HCT116 (cell line): ENCODE results near the gene IGSF11. TPM values are rescaled to one million over a fixed set of nuclear protein-coding genes. Genes with fewer than 3 reads are reported as not detected.

Experiments used
- ATAC-seq: fragments of 200-7000 bp; cut with Tn5 transposase; 2 replicates; pipeline ENCODE4 v1.9.1; 2020; ENCODE audit warnings: mild to moderate bottlenecking, moderate library complexity
- BruUV-seq: library from RNA; stranded (reverse); fragments of 400-500 nt; replicated peaks from 2 replicates; lab custom pipeline; 2021; lab: Mats Ljungman, UMichigan
- CTCF ChIA-PET: fragments of 300-600 bp; sonication (Branson Sonifier 250); formaldehyde crosslinking; loops from one replicate; lab custom pipeline; 2021; ENCODE audit warnings: antibody characterized with exemption; lab: Charles Lee
- POLR2A ChIA-PET: fragments of 300-600, 350-600 bp; sonication (Branson Sonifier 250); formaldehyde crosslinking; loops from one replicate; lab custom pipeline; 2021; ENCODE audit warnings: antibody characterized with exemption; lab: Charles Lee
- RAD21 ChIA-PET, 2 experiments: fragments of 300-600 bp; sonication (Branson Sonifier 250); formaldehyde crosslinking; loops; one replicate each; lab custom pipeline; 2023; ENCODE audit warnings: low total read pairs in 2 of 2; ENCODE audit not compliant: uncharacterized antibody in 2 of 2, unreplicated experiment in 2 of 2, low non-redundant PET in 1 of 2; lab: Charles Lee
- DNase-seq: peaks from one replicate; pipeline ENCODE4 v3.0.0-alpha.2; 2010; ENCODE audit warnings: low read depth, low spot score
- H2AFZ ChIP-seq: fragments of 200-600 bp; shearing (Covaris generic), sonication (generic); 2 replicates; pipeline ENCODE4 v1.6.1; 2017; ENCODE audit warnings: low read depth, mixed run types, mixed read lengths, antibody characterized with exemption, low read length; ENCODE audit not compliant: poor library complexity, severe bottlenecking
- H3K27ac ChIP-seq: 2 replicates; pipeline ENCODE4 v1.5.1; 2012; ENCODE audit warnings: low read depth, low read length
- H3K27me3 ChIP-seq: fragments of 200-600 bp; sonication (generic); 2 replicates; pipeline ENCODE4 v1.6.1; 2016; ENCODE audit warnings: mixed run types, low read length, mixed read lengths; ENCODE audit not compliant: insufficient read depth
- H3K36me3 ChIP-seq, 2 experiments: fragments of 200-500 bp in 1 of 2; fragments of 200-600 bp in 1 of 2; sonication (Bioruptor generic) in 1 of 2; sonication (generic) in 1 of 2; 2 replicates each; pipeline versions ENCODE4 v1.5.1 to v1.6.1; 2014 to 2016; ENCODE audit warnings: low read length in 2 of 2, inconsistent platforms in 1 of 2, mixed read lengths in 1 of 2, mixed run types in 1 of 2; ENCODE audit not compliant: insufficient read depth in 2 of 2, control insufficient read depth in 1 of 2
- H3K4me1 ChIP-seq, 2 experiments: fragments of 200-600 bp in 1 of 2; sonication (generic) in 1 of 2; 2 replicates each; pipeline versions ENCODE4 v1.5.1 to v1.6.1; 2012 to 2017; ENCODE audit warnings: low read length in 2 of 2, inconsistent platforms in 1 of 2, mild to moderate bottlenecking in 1 of 2, mixed read lengths in 1 of 2, mixed run types in 1 of 2, moderate library complexity in 1 of 2; ENCODE audit not compliant: insufficient read depth in 2 of 2, control insufficient read depth in 1 of 2
- H3K4me2 ChIP-seq: fragments of 200-600 bp; sonication (generic); 2 replicates; pipeline ENCODE4 v1.6.1; 2017; ENCODE audit warnings: mixed run types, low read length, mixed read lengths
- H3K4me3 ChIP-seq, 2 experiments: fragments of 200-600 bp in 1 of 2; sonication (generic) in 1 of 2; replicated peaks in 1 of 2; 2 replicates each; pipeline ENCODE4 v1.5.1; 2011 to 2016; ENCODE audit warnings: low read length in 2 of 2, control low read depth in 1 of 2, low read depth in 1 of 2, mild to moderate bottlenecking in 1 of 2, mixed read lengths in 1 of 2, mixed run types in 1 of 2
- H3K79me2 ChIP-seq: fragments of 200-600 bp; sonication (generic); 2 replicates; pipeline ENCODE4 v1.6.1; 2017; ENCODE audit warnings: mild to moderate bottlenecking, mixed run types, low read length, moderate library complexity, mixed read lengths; ENCODE audit not compliant: insufficient read depth
- H3K9ac ChIP-seq: fragments of 200-600 bp; sonication (generic); 2 replicates; pipeline ENCODE4 v1.6.1; 2016; ENCODE audit warnings: low read length, mixed read lengths
- H3K9me2 ChIP-seq: fragments of 200-600 bp; sonication (generic), shearing (Covaris generic); 2 replicates; pipeline ENCODE4 v1.6.1; 2017; ENCODE audit warnings: mixed run types, mild to moderate bottlenecking, moderate library complexity; ENCODE audit not compliant: insufficient read depth
- H3K9me3 ChIP-seq, 2 experiments: fragments of 200-500 bp in 1 of 2; fragments of 200-600 bp in 1 of 2; sonication (Bioruptor generic) in 1 of 2; sonication (generic) in 1 of 2; 2 replicates each; pipeline ENCODE4 v1.6.1; 2014 to 2017; ENCODE audit warnings: low read length in 2 of 2, mixed read lengths in 2 of 2, inconsistent platforms in 1 of 2, low read depth in 1 of 2, mild to moderate bottlenecking in 1 of 2, mixed run types in 1 of 2, moderate library complexity in 1 of 2; ENCODE audit not compliant: control insufficient read depth in 1 of 2, insufficient read depth in 1 of 2
- H4K20me1 ChIP-seq: fragments of 200-600 bp; sonication (generic), shearing (Covaris generic); 2 replicates; pipeline ENCODE4 v1.6.1; 2017; ENCODE audit warnings: mixed run types, mild to moderate bottlenecking, moderate library complexity; ENCODE audit not compliant: insufficient read depth
- CBX3 ChIP-seq: IDR thresholded peaks from 2 replicates; pipeline ENCODE4 v1.6.1; 2012; ENCODE audit warnings: low read depth
- CEBPB ChIP-seq: IDR thresholded peaks from 2 replicates; pipeline ENCODE4 v1.6.1; 2012; ENCODE audit warnings: low read depth
- ELF1 ChIP-seq: IDR thresholded peaks from 2 replicates; pipeline ENCODE4 v1.6.1; 2012; ENCODE audit warnings: low read depth, borderline replicate concordance
- EZH2 ChIP-seq: fragments of 200-600 bp; sonication (generic); IDR thresholded peaks from 2 replicates; pipeline ENCODE4 v1.6.1; 2017; ENCODE audit warnings: antibody characterized with exemption, mixed run types
- EZH2phosphoT487 ChIP-seq: fragments of 200-600 bp; IDR thresholded peaks from 2 replicates; pipeline ENCODE4 v1.6.1; 2018; ENCODE audit warnings: antibody characterized with exemption, borderline replicate concordance
- JUND ChIP-seq: IDR thresholded peaks from 2 replicates; pipeline ENCODE4 v1.6.1; 2012
- MAX ChIP-seq: IDR thresholded peaks from 2 replicates; pipeline ENCODE4 v1.6.1; 2012
- POLR2A ChIP-seq: IDR thresholded peaks from 2 replicates; pipeline ENCODE4 v1.7.0; 2011; ENCODE audit warnings: borderline replicate concordance; ENCODE audit not compliant: insufficient read depth, insufficient read length; ENCODE audit errors: extremely low read depth
- POLR2AphosphoS5 ChIP-seq: IDR thresholded peaks from 2 replicates; pipeline ENCODE4 v1.6.1; 2011; ENCODE audit warnings: mild to moderate bottlenecking, low read depth, low read length, moderate library complexity
- SP1 ChIP-seq: IDR thresholded peaks from 2 replicates; pipeline ENCODE4 v1.6.1; 2012; ENCODE audit warnings: low read depth
- SRF ChIP-seq: IDR thresholded peaks from 2 replicates; pipeline ENCODE4 v1.6.1; 2012; ENCODE audit warnings: low read depth
- TCF7L2 ChIP-seq: IDR thresholded peaks from 2 replicates; pipeline ENCODE4 v1.7.0; 2011; ENCODE audit warnings: borderline replicate concordance, inconsistent platforms; ENCODE audit not compliant: insufficient read depth, insufficient read length; ENCODE audit errors: extremely low read depth
- YY1 ChIP-seq: IDR thresholded peaks from 2 replicates; pipeline ENCODE4 v1.6.1; 2011; ENCODE audit warnings: low read length, low read depth, moderate library complexity, mild to moderate bottlenecking; ENCODE audit not compliant: insufficient replicate concordance; ENCODE audit errors: extremely low read depth
- ZFX ChIP-seq: fragments of 450-650 bp; IDR thresholded peaks from 2 replicates; pipeline ENCODE4 v1.6.1; 2017
- intact Hi-C: fragments of 100-400 bp; cut with micrococcal nuclease; formaldehyde crosslinking; loops from 2 replicates; pipeline ENCODE4 v1.10.0; 2022
- total RNA-seq: library from RNA; stranded (reverse); gene quantifications from one replicate; pipeline ENCODE4 v1.2.1, GENCODE V29; 2021; ENCODE audit not compliant: unreplicated experiment
- TF ChIP-seq, protein P1 (sequence below): IDR thresholded peaks from 2 replicates; pipeline ENCODE4 v1.6.1; 2012
- TF ChIP-seq, protein P2 (sequence below), 3 experiments: fragments of 200-600 bp in 1 of 3; sonication (generic) in 1 of 3; IDR thresholded peaks in 2 of 3; conservative IDR thresholded peaks in 1 of 3; 2 replicates each; pipeline ENCODE4 v1.5.1; 2012 to 2017; ENCODE audit warnings: low read depth in 2 of 3, low read length in 2 of 3, antibody characterized with exemption in 1 of 3, borderline replicate concordance in 1 of 3, control low read depth in 1 of 3, mild to moderate bottlenecking in 1 of 3, mixed read lengths in 1 of 3, mixed run types in 1 of 3, moderate library complexity in 1 of 3; ENCODE audit not compliant: insufficient read depth in 1 of 3
- TF ChIP-seq, protein P3 (sequence below): IDR thresholded peaks from 2 replicates; pipeline ENCODE4 v1.6.1; 2012; ENCODE audit warnings: low read depth

The IGSF11 gene
- total RNA-seq, 1 experiment from 2014 or later = not detected

DNA sequence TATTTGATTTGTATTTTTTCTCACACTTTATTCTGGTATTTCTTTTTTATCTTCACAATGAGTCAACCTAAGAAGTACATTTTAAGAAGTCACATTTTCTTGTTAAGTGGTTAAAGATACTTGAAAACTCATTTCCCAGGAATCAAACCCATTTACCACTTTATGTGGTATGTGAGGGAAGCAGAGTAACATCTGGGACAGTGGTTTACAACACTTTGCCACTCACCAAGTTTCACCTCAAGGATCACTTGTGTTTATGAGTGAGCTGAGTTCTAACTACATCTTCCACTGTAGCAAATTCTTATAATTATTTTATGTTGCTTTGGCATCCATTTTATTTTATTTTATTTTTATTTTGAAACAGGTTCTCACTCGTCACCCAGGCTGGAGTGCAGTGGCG is 53.8 kb downstream of the IGSF11 start:
- BruUV-seq = no TSS peak
- H3K4me3 ChIP-seq = no peak overlapping the region
- no peaks in the 10 kb centered on the region for H3K36me3 ChIP-seq
- no peak overlapping the region for H3K27ac ChIP-seq
- H3K9me3 ChIP-seq = no peaks in the 10 kb centered on the region
- H3K4me1 ChIP-seq = no peaks in the 10 kb centered on the region
- ChIA-PET RAD21 (no interaction called here), CTCF (no interaction called here), POLR2A (no interaction called here)
- H3K27me3 ChIP-seq = peaks cover 86% of the 10 kb centered on the region
- DNase-seq = no peak
- no peak for ATAC-seq
- intact Hi-C loops = no loop called here
- no peaks in the 10 kb centered on the region for H3K79me2 ChIP-seq
- no peaks in the 10 kb centered on the region for H4K20me1 ChIP-seq
- no peak overlapping the region for H3K9ac ChIP-seq
- TF ChIP-seq EZH2 = no peak
- no peak for TF ChIP-seq SP1
- TF ChIP-seq EZH2phosphoT487 = no peak
- TF ChIP-seq SRF = no peak
- no peak for TF ChIP-seq YY1
- no peak for TF ChIP-seq POLR2AphosphoS5
- no peak for TF ChIP-seq JUND
- no peaks in the 10 kb centered on the region for H3K9me2 ChIP-seq
- no peak overlapping the region for H2AFZ ChIP-seq
- H3K4me2 ChIP-seq = no peak overlapping the region

- H3K36me3 ChIP-seq = no peaks in the 10 kb centered on the region
- no peaks in the 10 kb centered on the region for H3K79me2 ChIP-seq
- no peaks in the 10 kb centered on the region for H4K20me1 ChIP-seq
- ChIA-PET RAD21 (no interaction called here), POLR2A (no interaction called here), CTCF (no interaction called here)
- no peaks in the 10 kb centered on the region for H3K9me3 ChIP-seq
- no peak overlapping the region for H3K9ac ChIP-seq
- no peaks in the 10 kb centered on the region for H3K9me2 ChIP-seq
- no peak overlapping the region for H3K4me2 ChIP-seq
- H3K4me3 ChIP-seq = no peak overlapping the region
- no peak for ATAC-seq
- no peak overlapping the region for H2AFZ ChIP-seq
- H3K4me1 ChIP-seq = no peaks in the 10 kb centered on the region
- peaks cover 82% of the 10 kb centered on the region for H3K27me3 ChIP-seq
- H3K27ac ChIP-seq = no peak overlapping the region
- intact Hi-C loops = no loop called here
- TF ChIP-seq TCF7L2 (no peak), CEBPB (no peak), JUND (no peak), ZFX (no peak), POLR2A (no peak), MAX (no peak), EZH2 (no peak), SRF (no peak), ELF1 (no peak), CBX3 (no peak)
- TF ChIP-seq, protein P1, sequence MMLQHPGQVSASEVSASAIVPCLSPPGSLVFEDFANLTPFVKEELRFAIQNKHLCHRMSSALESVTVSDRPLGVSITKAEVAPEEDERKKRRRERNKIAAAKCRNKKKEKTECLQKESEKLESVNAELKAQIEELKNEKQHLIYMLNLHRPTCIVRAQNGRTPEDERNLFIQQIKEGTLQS = no peak
- TF ChIP-seq, protein P2, sequence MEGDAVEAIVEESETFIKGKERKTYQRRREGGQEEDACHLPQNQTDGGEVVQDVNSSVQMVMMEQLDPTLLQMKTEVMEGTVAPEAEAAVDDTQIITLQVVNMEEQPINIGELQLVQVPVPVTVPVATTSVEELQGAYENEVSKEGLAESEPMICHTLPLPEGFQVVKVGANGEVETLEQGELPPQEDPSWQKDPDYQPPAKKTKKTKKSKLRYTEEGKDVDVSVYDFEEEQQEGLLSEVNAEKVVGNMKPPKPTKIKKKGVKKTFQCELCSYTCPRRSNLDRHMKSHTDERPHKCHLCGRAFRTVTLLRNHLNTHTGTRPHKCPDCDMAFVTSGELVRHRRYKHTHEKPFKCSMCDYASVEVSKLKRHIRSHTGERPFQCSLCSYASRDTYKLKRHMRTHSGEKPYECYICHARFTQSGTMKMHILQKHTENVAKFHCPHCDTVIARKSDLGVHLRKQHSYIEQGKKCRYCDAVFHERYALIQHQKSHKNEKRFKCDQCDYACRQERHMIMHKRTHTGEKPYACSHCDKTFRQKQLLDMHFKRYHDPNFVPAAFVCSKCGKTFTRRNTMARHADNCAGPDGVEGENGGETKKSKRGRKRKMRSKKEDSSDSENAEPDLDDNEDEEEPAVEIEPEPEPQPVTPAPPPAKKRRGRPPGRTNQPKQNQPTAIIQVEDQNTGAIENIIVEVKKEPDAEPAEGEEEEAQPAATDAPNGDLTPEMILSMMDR (IDR thresholded peaks at IDR 0.05 in 2 of 3, conservative IDR thresholded peaks at IDR 0.05 in 1 of 3; ENCODE audit: borderline replicate concordance in 1 of 3, insufficient read depth in 1 of 3, low read depth in 2 of 3, low read length in 2 of 3) = no peak
- TF ChIP-seq, protein P3, sequence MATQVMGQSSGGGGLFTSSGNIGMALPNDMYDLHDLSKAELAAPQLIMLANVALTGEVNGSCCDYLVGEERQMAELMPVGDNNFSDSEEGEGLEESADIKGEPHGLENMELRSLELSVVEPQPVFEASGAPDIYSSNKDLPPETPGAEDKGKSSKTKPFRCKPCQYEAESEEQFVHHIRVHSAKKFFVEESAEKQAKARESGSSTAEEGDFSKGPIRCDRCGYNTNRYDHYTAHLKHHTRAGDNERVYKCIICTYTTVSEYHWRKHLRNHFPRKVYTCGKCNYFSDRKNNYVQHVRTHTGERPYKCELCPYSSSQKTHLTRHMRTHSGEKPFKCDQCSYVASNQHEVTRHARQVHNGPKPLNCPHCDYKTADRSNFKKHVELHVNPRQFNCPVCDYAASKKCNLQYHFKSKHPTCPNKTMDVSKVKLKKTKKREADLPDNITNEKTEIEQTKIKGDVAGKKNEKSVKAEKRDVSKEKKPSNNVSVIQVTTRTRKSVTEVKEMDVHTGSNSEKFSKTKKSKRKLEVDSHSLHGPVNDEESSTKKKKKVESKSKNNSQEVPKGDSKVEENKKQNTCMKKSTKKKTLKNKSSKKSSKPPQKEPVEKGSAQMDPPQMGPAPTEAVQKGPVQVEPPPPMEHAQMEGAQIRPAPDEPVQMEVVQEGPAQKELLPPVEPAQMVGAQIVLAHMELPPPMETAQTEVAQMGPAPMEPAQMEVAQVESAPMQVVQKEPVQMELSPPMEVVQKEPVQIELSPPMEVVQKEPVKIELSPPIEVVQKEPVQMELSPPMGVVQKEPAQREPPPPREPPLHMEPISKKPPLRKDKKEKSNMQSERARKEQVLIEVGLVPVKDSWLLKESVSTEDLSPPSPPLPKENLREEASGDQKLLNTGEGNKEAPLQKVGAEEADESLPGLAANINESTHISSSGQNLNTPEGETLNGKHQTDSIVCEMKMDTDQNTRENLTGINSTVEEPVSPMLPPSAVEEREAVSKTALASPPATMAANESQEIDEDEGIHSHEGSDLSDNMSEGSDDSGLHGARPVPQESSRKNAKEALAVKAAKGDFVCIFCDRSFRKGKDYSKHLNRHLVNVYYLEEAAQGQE = no peak
- no peak for DNase-seq
- no TSS peak for BruUV-seq
Measured at GRCh38 chr3:118978393-118978758, 56.3 kb downstream of the IGSF11 start.
